Measurements from ENCODE around the gene PARD3. TPM values are rescaled to one million over a fixed set of nuclear protein-coding genes. Genes with fewer than 3 reads are reported as not detected.

PARD3 gene
- total RNA-seq, 1 donor from 2014 or later: 98.2 TPM

DNA sequence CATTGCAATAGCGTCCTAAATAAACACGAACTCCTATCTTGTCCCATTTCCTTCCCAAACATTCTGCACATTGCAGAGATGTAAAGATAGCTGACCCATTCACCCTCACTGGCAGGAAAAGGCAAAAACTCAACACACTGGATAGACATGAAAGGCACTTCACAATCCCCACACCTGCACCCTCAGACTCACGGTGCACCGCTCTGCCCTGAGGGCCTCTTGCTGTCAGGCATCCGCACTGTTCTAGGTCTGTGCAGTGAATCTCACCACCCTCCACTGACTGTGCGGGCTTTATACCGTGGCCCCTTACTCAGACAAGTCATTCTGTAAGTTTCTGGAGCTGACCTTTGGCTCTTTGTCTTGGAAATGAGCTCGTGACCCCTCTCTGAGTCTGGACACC is 42.9 kb upstream of the PARD3 start:
- DNase-seq (ENCODE audit: low read depth): no peak
- Histone ChIP-seq H3K27me3 (ENCODE audit: control insufficient read depth, insufficient read depth, low read length) (no peaks in the 10 kb centered on the region), H3K36me3 (ENCODE audit: control insufficient read depth, insufficient read depth, low read length) (no peaks in the 10 kb centered on the region), H3K4me3 (ENCODE audit: low read depth, low read length) (no peak overlapping the region)
- TF ChIP-seq, protein P1, sequence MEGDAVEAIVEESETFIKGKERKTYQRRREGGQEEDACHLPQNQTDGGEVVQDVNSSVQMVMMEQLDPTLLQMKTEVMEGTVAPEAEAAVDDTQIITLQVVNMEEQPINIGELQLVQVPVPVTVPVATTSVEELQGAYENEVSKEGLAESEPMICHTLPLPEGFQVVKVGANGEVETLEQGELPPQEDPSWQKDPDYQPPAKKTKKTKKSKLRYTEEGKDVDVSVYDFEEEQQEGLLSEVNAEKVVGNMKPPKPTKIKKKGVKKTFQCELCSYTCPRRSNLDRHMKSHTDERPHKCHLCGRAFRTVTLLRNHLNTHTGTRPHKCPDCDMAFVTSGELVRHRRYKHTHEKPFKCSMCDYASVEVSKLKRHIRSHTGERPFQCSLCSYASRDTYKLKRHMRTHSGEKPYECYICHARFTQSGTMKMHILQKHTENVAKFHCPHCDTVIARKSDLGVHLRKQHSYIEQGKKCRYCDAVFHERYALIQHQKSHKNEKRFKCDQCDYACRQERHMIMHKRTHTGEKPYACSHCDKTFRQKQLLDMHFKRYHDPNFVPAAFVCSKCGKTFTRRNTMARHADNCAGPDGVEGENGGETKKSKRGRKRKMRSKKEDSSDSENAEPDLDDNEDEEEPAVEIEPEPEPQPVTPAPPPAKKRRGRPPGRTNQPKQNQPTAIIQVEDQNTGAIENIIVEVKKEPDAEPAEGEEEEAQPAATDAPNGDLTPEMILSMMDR (IDR thresholded peaks at IDR 0.05; ENCODE audit: insufficient read depth, low read length, severe bottlenecking): no peak
- no peak for FAIRE-seq

- Histone ChIP-seq H3K36me3 (ENCODE audit: control insufficient read depth, insufficient read depth, low read length) (no peaks in the 10 kb centered on the region), H3K27me3 (ENCODE audit: control insufficient read depth, insufficient read depth, low read length) (no peaks in the 10 kb centered on the region), H3K4me3 (ENCODE audit: low read depth, low read length) (no peak overlapping the region)
- DNase-seq (ENCODE audit: low read depth) (peak; percentile 65), FAIRE-seq (no peak)
- TF ChIP-seq, protein P1 (IDR thresholded peaks at IDR 0.05; ENCODE audit: insufficient read depth, low read length, severe bottlenecking): no peak
These were observed 39.1 kb upstream of the PARD3 start for GRCh38 chr10:34854147-34854601.

DNA sequence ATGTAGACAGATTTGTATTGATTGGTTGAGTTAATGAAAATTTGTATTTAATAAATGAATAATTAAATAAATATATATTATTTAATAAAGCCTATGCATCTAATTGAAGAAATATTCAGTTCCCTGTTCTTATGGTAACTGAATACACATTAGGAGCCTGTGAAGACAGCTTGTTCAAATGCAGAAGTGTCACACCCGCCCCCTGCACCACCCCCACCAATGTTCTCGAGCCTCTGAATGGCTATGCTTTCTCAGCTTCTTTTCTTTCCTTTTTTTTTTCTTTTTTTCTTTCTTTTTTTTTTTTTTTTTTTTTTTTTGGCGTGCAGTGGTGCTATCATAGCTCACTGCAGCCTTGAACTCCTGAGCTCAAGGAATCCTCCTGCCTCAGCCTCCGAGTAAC is 38.3 kb upstream of the PARD3 start:
- TF ChIP-seq, protein P1 (IDR thresholded peaks at IDR 0.05; ENCODE audit: insufficient read depth, low read length, severe bottlenecking): no peak
- FAIRE-seq: no peak
- Histone ChIP-seq H3K27me3 (ENCODE audit: control insufficient read depth, insufficient read depth, low read length) (no peaks in the 10 kb centered on the region), H3K4me3 (ENCODE audit: low read depth, low read length) (no peak overlapping the region), H3K36me3 (ENCODE audit: control insufficient read depth, insufficient read depth, low read length) (no peaks in the 10 kb centered on the region)
- no peak for DNase-seq (ENCODE audit: low read depth)

DNA sequence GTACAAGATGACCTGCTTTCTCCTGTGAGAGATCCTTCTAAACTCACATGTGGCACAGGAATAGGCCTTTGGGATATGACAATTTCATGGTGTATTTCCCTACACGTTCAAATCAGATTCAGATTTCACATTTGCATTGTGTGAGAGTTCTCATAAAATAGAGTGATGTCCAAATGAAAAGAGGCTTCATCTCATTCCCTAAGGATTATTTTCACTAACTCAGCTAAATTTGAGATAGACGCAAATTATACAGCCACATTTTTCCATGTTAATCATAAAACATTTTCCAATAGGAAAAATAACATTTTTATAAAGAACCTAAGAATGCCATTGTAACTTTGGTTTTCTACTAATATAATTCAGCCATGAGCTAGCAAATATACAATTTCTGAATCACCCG is 35.5 kb upstream of the PARD3 start:
- FAIRE-seq: no peak
- Histone ChIP-seq H3K4me3 (ENCODE audit: low read depth, low read length) (no peak overlapping the region), H3K36me3 (ENCODE audit: control insufficient read depth, insufficient read depth, low read length) (no peaks in the 10 kb centered on the region), H3K27me3 (ENCODE audit: control insufficient read depth, insufficient read depth, low read length) (no peaks in the 10 kb centered on the region)
- TF ChIP-seq, protein P1 (IDR thresholded peaks at IDR 0.05; ENCODE audit: insufficient read depth, low read length, severe bottlenecking): no peak
- no peak for DNase-seq (ENCODE audit: low read depth)

- TF ChIP-seq, protein P1 (IDR thresholded peaks at IDR 0.05; ENCODE audit: insufficient read depth, low read length, severe bottlenecking): no peak
- H3K27me3 ChIP-seq (ENCODE audit: control insufficient read depth, insufficient read depth, low read length): no peaks in the 10 kb centered on the region
- no peaks in the 10 kb centered on the region for H3K36me3 ChIP-seq (ENCODE audit: control insufficient read depth, insufficient read depth, low read length)
- FAIRE-seq: no peak
- H3K4me3 ChIP-seq (ENCODE audit: low read depth, low read length): no peak overlapping the region
- no peak for DNase-seq (ENCODE audit: low read depth)
These were observed 34.9 kb upstream of the PARD3 start for GRCh38 chr10:34850036-34850435.

DNA sequence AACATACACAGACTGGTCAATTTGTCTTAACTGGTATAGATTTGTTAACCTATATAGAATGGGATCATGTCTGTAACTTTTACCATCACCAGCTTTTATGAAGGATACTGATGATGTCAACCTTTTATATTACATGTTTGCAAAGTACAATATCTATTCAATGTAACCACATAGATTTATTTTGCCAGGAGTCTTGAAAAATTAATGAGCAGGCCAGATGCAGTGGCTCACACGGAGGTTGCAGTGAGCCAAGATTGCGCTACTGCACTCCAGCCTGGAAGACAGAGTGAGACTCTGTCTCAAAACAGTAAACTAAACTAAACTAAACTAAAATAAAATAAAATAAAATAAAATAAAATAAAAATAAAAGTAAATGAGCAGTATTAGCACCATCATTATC is 30.0 kb upstream of the PARD3 start:
- no peaks in the 10 kb centered on the region for H3K36me3 ChIP-seq (ENCODE audit: control insufficient read depth, insufficient read depth, low read length)
- H3K4me3 ChIP-seq (ENCODE audit: low read depth, low read length): no peak overlapping the region
- TF ChIP-seq, protein P1 (IDR thresholded peaks at IDR 0.05; ENCODE audit: insufficient read depth, low read length, severe bottlenecking): no peak
- no peak for FAIRE-seq
- H3K27me3 ChIP-seq (ENCODE audit: control insufficient read depth, insufficient read depth, low read length): no peaks in the 10 kb centered on the region
- DNase-seq (ENCODE audit: low read depth): no peak
